ENCODE data around the gene WDR64. TPM values are rescaled to one million over a fixed set of nuclear protein-coding genes. Genes with fewer than 3 reads are reported as not detected.
A peak's percentile ranks its signal among the peaks of the same experiment; 100 is the strongest.

The WDR64 gene
- total RNA-seq, 4 donors from 2014 or later = not detected

DNA sequence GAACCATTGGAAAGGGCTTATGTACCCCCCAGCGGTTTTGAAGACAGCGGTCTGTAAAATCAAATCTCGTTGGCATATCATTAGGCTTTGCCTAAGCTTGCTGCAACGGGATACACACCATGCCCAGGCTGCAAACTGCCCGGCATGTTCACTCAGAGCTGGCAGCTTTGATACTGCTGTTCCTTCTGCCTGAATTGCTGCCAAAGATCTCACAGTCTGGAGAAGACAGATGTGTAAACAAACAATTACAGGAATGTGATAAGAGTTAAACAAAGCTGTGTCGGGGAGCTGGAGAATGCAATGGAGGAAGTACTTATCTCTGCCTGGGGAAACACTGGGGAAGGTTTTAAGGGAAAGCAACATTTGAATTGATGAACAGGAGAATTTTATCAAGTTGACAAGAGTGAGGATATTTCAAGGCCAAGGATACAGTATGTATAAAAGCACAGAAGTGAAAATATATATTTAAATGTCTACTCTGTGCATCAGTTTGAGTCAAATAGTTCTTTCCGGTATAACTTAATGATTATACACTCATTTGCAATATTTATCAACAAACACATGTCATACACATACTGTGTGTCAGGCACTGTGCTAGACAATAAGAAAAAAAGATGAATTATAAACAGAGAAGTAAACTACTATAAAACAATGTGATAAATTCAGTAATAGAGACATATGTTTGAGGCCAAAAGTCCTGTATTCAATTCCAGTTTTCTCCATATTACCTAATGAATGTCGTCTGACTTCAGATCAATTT lies 41.8 kb upstream of the WDR64 start:
- no peak for ATAC-seq (ENCODE audit: low FRiP score)
- TF ChIP-seq, protein P1, sequence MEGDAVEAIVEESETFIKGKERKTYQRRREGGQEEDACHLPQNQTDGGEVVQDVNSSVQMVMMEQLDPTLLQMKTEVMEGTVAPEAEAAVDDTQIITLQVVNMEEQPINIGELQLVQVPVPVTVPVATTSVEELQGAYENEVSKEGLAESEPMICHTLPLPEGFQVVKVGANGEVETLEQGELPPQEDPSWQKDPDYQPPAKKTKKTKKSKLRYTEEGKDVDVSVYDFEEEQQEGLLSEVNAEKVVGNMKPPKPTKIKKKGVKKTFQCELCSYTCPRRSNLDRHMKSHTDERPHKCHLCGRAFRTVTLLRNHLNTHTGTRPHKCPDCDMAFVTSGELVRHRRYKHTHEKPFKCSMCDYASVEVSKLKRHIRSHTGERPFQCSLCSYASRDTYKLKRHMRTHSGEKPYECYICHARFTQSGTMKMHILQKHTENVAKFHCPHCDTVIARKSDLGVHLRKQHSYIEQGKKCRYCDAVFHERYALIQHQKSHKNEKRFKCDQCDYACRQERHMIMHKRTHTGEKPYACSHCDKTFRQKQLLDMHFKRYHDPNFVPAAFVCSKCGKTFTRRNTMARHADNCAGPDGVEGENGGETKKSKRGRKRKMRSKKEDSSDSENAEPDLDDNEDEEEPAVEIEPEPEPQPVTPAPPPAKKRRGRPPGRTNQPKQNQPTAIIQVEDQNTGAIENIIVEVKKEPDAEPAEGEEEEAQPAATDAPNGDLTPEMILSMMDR (IDR thresholded peaks at IDR 0.05) = no peak
- DNase-seq (ENCODE audit: low spot score) = no peak

GRCh38 chr1:241611063-241611462 lies 41.0 kb upstream of the WDR64 start:
- ATAC-seq (ENCODE audit: low FRiP score) (peak; percentile 62), DNase-seq (ENCODE audit: low spot score) (no peak)
- TF ChIP-seq, protein P1 (IDR thresholded peaks at IDR 0.05) = peak in 2 of 3 donors; percentile 33 to 34

DNA sequence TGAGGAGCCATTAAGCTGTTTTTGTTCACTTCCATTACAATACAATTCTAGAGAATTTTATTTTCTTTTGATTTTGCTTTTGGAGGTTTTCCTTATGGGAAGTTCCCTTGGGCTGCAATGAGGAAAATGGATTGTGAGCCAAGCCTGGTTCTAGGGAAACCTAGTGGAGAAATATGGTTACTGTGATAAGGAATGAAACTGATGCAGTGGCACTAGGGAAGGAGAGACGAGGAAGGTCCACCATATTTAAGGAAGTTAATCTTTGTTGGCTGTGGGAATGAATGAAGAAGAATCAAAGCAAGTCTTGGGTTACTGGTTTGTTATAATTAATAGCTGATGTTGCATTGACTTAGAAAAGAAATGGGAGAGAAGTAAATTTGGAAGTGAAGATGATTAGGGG lies 40.3 kb upstream of the WDR64 start:
- TF ChIP-seq, protein P1 (IDR thresholded peaks at IDR 0.05) = no peak
- ATAC-seq (ENCODE audit: low FRiP score) (no peak), DNase-seq (ENCODE audit: low spot score) (no peak)

DNA sequence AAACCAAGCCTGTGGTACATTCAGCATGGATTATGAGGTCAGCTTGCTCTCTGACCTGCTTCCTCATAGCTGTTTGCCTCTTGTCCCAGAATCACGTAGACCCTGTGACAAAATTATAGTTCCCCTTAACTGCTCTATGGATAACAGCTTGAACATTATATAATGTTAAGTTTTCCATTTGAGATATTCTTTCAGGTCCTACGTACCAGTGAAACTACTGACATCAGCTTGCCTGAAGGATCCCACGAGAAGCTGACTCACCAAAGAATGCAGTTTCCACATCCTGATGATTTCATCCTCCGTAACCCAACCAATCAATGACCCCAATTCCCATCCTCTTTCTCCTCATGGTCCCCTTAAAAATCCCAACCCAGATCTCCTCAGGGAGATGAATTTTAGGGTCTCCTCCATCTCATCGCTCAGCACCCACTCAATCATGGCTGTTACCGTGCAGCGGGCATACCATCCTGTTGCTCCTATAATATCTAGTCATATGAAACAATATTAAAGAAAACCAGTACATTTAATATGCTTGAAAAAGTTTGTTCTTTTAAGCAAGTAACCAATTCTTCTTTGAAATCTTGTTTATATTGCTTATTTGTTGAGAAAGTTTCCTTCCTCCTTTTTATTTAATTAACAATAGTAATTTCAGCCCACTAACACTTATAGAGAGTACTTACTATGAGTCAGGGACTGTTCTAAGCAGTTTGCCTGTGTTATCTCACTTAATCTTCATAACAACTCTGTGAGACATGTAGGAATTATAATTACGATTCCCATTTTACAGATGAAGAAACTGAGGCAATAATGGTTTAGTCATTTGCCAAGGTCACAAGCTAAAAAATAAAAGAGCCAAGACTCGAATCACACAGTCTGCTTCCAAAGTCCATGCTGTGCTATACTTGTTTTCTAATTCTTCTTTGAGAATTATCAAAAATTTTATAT lies 39.3 kb upstream of the WDR64 start:
- TF ChIP-seq, protein P1 (IDR thresholded peaks at IDR 0.05) = no peak
- peak; percentile 55 for ATAC-seq (ENCODE audit: low FRiP score)
- DNase-seq (ENCODE audit: low spot score) = no peak

DNA sequence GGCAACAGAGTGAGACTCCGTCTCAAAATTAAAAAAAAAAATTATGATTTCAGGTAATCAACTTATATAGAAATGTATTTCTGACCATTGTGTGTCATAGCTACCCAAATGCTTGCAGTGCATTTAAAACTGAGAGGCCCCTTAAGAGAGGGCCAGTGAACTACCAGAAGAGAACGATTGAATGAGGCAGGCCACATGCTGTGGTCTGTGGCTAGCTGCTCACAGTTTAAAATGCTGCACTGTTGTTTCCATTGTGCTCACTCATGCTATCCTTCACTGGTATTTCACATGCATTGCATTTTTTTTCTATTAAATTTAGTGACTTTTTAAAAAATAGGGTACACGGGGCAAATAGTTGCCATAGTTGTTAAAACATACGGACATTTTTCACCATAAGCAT lies 37.9 kb upstream of the WDR64 start:
- no peak for DNase-seq (ENCODE audit: low spot score)
- ATAC-seq (ENCODE audit: low FRiP score) = no peak
- TF ChIP-seq, protein P1 (IDR thresholded peaks at IDR 0.05) = no peak

- ATAC-seq (ENCODE audit: low FRiP score) (no peak), DNase-seq (ENCODE audit: low spot score) (no peak)
- TF ChIP-seq, protein P1 (IDR thresholded peaks at IDR 0.05) = no peak
Measured at GRCh38 chr1:241614572-241614971, 37.5 kb upstream of the WDR64 start.
